Nephron (organoid): Measurements from ENCODE around the gene RPL27.
A peak's percentile ranks its signal among the peaks of the same experiment; 100 is the strongest.

Source experiments
- H3K27ac Mint-ChIP-seq, 3 experiments: 2 replicates each; pipeline ENCODE4 v1.8.0; 2020; ENCODE audit warnings: mixed read lengths in 3 of 3, mild to moderate bottlenecking in 2 of 3, moderate library complexity in 1 of 3
- H3K27me3 Mint-ChIP-seq: 2 replicates; pipeline ENCODE4 v1.8.0; 2021; ENCODE audit warnings: low read depth, mild to moderate bottlenecking, moderate library complexity, mixed read lengths
- H3K36me3 Mint-ChIP-seq: 2 replicates; pipeline ENCODE4 v1.8.0; 2020; ENCODE audit warnings: low read depth, mixed read lengths
- H3K4me1 Mint-ChIP-seq: 2 replicates; pipeline ENCODE4 v1.8.0; 2020; ENCODE audit warnings: mixed read lengths
- H3K4me3 Mint-ChIP-seq, 3 experiments: 2 replicates each; pipeline ENCODE4 v1.8.0; 2020; ENCODE audit warnings: mild to moderate bottlenecking in 3 of 3, mixed read lengths in 3 of 3, moderate library complexity in 2 of 3
- H3K9me3 Mint-ChIP-seq: 2 replicates; pipeline ENCODE4 v1.8.0; 2020; ENCODE audit warnings: mixed read lengths
- CTCF ChIP-seq, 3 experiments: fragments of 200-600 bp; sonication (generic); IDR thresholded peaks; one replicate each; pipeline ENCODE4 v1.5.0; 2021; ENCODE audit warnings: antibody characterized with exemption in 3 of 3; ENCODE audit not compliant: unreplicated experiment in 3 of 3

RPL27 gene

GRCh38 chr17:43024407-43025289, 26.4 kb downstream of the RPL27 start, which contains the start of gene RND2:
TSS of gene RND2 (plus strand) at chr17:43025231. CDS start at chr17:43025348, 117 bp downstream.
- TF ChIP-seq CTCF (IDR thresholded peaks at IDR 0.05; ENCODE audit: unreplicated experiment in 3 of 3), result peak; percentile 61 to 75 (median 71)
- H3K27ac Mint-ChIP-seq, result peak within 1 kb of the TSS; percentile 90 to 94 (median 91)
- no peaks in the 10 kb centered on the region for H3K9me3 Mint-ChIP-seq
- H3K27me3 Mint-ChIP-seq, result no peaks in the 10 kb centered on the region
- no peaks in the 10 kb centered on the region for H3K36me3 Mint-ChIP-seq
- peaks cover 35% of the 10 kb centered on the region for H3K4me1 Mint-ChIP-seq
- H3K4me3 Mint-ChIP-seq, result peak within 1 kb of the TSS; percentile 93 to 94 (median 94)

GRCh38 chr17:43025290-43025657, 27.1 kb downstream of the RPL27 start:
- TF ChIP-seq CTCF (IDR thresholded peaks at IDR 0.05; ENCODE audit: unreplicated experiment in 3 of 3), result no peak
- no peaks in the 10 kb centered on the region for H3K27me3 Mint-ChIP-seq
- H3K9me3 Mint-ChIP-seq, result no peaks in the 10 kb centered on the region
- H3K4me1 Mint-ChIP-seq, result peaks cover 33% of the 10 kb centered on the region
- peak overlapping the region; percentile 59 to 91 (median 89) for H3K27ac Mint-ChIP-seq
- H3K4me3 Mint-ChIP-seq, result peak overlapping the region; percentile 93 to 94 (median 94)
- H3K36me3 Mint-ChIP-seq, result no peaks in the 10 kb centered on the region

DNA sequence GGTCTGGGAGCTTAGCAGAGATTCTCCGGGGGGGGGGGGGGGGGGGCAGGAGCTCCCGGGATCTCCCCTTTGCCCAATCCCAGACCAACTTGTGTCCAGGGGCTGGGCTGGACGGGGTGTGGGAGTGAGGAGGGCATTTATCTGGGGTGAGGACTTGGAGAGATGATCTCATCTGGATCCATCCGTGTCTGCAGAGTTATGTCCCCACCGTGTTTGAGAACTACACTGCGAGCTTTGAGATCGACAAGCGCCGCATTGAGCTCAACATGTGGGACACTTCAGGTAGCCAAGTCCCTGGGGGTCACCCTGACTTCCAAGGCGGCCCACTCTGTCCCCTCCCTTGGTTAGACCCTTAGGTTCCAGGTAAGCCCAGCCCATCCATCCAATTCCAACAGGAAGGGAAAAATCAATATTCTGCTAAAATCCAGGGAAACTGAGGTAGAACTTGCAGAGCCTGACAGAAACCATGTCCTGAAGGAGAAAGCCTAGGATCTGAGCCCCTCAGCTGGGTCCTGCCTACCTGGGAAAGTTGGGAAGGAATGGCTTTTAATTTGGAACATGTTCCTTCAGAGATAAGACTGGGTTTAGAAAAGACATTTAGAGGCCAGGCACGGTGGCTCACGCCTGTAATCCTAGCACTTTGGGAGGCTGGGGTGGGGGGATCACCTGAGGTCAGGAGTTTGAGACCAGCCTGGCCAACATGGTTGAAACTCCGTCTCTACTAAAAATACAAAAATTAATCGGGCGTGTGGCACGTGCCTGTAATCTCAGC, 27.7 kb downstream of the RPL27 start:
- Mint-ChIP-seq H3K27ac (peak overlapping the region in 2 of 3 experiments; percentile 61 to 89), H3K36me3 (no peaks in the 10 kb centered on the region), H3K4me3 (peak overlapping the region; percentile 93 to 94 (median 94)), H3K9me3 (no peaks in the 10 kb centered on the region), H3K27me3 (no peaks in the 10 kb centered on the region), H3K4me1 (peaks cover 36% of the 10 kb centered on the region)
- no peak for TF ChIP-seq CTCF (IDR thresholded peaks at IDR 0.05; ENCODE audit: unreplicated experiment in 3 of 3)

- Mint-ChIP-seq H3K27ac (peak overlapping the region; percentile 59 to 79 (median 61)), H3K4me1 (peaks cover 36% of the 10 kb centered on the region), H3K27me3 (no peaks in the 10 kb centered on the region), H3K4me3 (peak overlapping the region; percentile 76), H3K9me3 (no peaks in the 10 kb centered on the region), H3K36me3 (no peaks in the 10 kb centered on the region)
- TF ChIP-seq CTCF (IDR thresholded peaks at IDR 0.05; ENCODE audit: unreplicated experiment in 3 of 3), result no peak
Observed at GRCh38 chr17:43026595-43026994, 28.4 kb downstream of the RPL27 start.

DNA sequence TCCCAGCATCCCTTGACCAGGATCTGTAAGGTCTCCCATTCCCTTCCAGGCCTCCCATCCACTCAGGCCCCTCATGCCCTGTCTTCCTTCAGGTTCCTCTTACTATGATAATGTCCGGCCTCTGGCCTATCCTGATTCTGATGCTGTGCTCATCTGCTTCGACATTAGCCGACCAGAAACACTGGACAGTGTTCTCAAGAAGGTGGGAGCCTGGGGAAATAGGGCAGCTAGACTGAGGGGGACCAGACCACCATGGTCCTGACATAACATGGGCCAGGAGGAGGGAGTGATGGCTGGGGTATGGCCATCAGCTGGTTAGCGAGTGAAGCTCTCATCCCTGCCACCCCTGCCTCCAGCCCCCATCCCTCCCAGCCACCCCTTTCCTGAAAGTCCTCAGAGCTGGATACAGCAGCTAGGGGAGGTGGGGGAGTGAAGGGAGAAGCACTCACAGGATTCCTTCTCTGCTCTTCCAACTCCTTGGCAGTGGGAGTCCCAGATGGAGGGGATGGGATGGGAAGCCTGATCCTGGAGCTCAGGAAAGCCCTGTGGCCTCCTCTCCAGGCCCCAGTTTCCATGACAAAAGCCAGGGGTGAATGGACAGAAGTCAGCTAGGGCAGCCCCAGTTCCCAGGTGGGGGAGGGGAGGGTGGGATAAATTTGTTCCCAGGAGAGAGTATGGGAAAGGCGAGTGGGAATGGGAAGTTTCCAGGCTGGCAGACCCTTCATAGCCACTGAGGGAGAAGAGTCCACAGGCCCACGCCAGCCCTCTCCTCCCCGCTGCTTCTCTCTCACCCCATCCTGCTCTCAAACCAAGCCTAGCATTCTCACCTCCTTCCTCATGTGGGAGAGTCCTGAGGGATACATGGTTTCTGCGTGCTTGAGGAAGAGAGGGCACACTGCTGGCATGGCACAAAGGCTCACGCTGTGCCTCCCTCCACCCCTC, 29.1 kb downstream of the RPL27 start:
- peaks cover 36% of the 10 kb centered on the region for H3K4me1 Mint-ChIP-seq
- no peaks in the 10 kb centered on the region for H3K27me3 Mint-ChIP-seq
- H3K27ac Mint-ChIP-seq, result peak overlapping the region; percentile 59 to 79 (median 61)
- no peaks in the 10 kb centered on the region for H3K36me3 Mint-ChIP-seq
- peak overlapping the region; percentile 58 to 76 (median 69) for H3K4me3 Mint-ChIP-seq
- H3K9me3 Mint-ChIP-seq, result no peaks in the 10 kb centered on the region
- no peak for TF ChIP-seq CTCF (IDR thresholded peaks at IDR 0.05; ENCODE audit: unreplicated experiment in 3 of 3)
